MM.1S (cell line): ENCODE results near the gene OSBPL5.

Source experiments
- CTCF ChIP-seq: fragments of 300-600 bp; sonication (generic); IDR thresholded peaks from 2 replicates; pipeline ENCODE4 v1.5.1; 2016; ENCODE audit warnings: antibody characterized with exemption, low read length, mixed read lengths
- EZH2 ChIP-seq: fragments of 300-600 bp; sonication (generic); optimal IDR thresholded peaks from 2 replicates; pipeline ENCODE3; 2017; ENCODE audit warnings: low read depth, mild to moderate bottlenecking, antibody characterized with exemption, low read length, mixed read lengths
- EZH2phosphoT487 ChIP-seq: fragments of 300-600 bp; sonication (generic); IDR thresholded peaks from 2 replicates; pipeline ENCODE4 v1.6.1; 2018; ENCODE audit warnings: antibody characterized with exemption, low read length

GRCh38 chr11:3134651-3135480 lies 30.2 kb downstream of the OSBPL5 start:
- TF ChIP-seq CTCF (no peak), EZH2 (no peak), EZH2phosphoT487 (no peak)
